Measurements from ENCODE around the gene ETV3L. TPM values are rescaled to one million over a fixed set of nuclear protein-coding genes. Genes with fewer than 3 reads are reported as not detected.

Gene ETV3L
- total RNA-seq, 1 experiment from 2014 or later = not detected

GRCh38 chr1:157113106-157113505 is 13.5 kb upstream of the ETV3L start:
- Histone ChIP-seq H3K27me3 (ENCODE audit: insufficient read depth, low read length) (peaks cover 8% of the 10 kb centered on the region; the same call in 1 of the 2 replicates), H3K36me3 (ENCODE audit: control insufficient read depth in 1 of 2, insufficient read depth in 2 of 2, low read length in 2 of 2) (no peaks in the 10 kb centered on the region), H3K9me3 (ENCODE audit: control insufficient read depth in 1 of 2, insufficient read depth in 1 of 2, low read depth in 1 of 2, low read length in 2 of 2) (no peaks in the 10 kb centered on the region), H3K79me2 (ENCODE audit: insufficient read depth, low read length) (no peaks in the 10 kb centered on the region), H3K9me2 (ENCODE audit: insufficient read depth) (no peaks in the 10 kb centered on the region), H3K4me2 (ENCODE audit: low read length) (no peak overlapping the region), H3K4me3 (replicated peaks in 1 of 2; ENCODE audit: low read depth in 1 of 2, low read length in 2 of 2) (no peak overlapping the region), H4K20me1 (ENCODE audit: insufficient read depth) (no peaks in the 10 kb centered on the region), H2AFZ (ENCODE audit: low read depth, low read length, poor library complexity, severe bottlenecking) (no peak overlapping the region), H3K27ac (ENCODE audit: low read depth, low read length) (no peak overlapping the region), H3K9ac (ENCODE audit: low read length) (no peak overlapping the region), H3K4me1 (ENCODE audit: control insufficient read depth in 1 of 2, insufficient read depth in 2 of 2, low read length in 2 of 2) (no peaks in the 10 kb centered on the region)
- RAD21 ChIA-PET (ENCODE audit: low non-redundant PET in 1 of 2, low total read pairs in 2 of 2, uncharacterized antibody in 2 of 2, unreplicated experiment in 2 of 2) = no interaction called here
- CTCF ChIA-PET = no interaction called here
- POLR2A ChIA-PET = no interaction called here
- TF ChIP-seq SRF (IDR thresholded peaks at IDR 0.05; ENCODE audit: low read depth) = no peak
- no peak for TF ChIP-seq POLR2AphosphoS5 (IDR thresholded peaks at IDR 0.05; ENCODE audit: low read depth, low read length)
- no peak for TF ChIP-seq EZH2phosphoT487 (IDR thresholded peaks at IDR 0.05; ENCODE audit: borderline replicate concordance)
- no peak for ATAC-seq
- BruUV-seq (replicated peaks) = no TSS peak
- no peak for DNase-seq (ENCODE audit: low read depth, low spot score)
- intact Hi-C loops (cut with micrococcal nuclease) = no loop called here

DNA sequence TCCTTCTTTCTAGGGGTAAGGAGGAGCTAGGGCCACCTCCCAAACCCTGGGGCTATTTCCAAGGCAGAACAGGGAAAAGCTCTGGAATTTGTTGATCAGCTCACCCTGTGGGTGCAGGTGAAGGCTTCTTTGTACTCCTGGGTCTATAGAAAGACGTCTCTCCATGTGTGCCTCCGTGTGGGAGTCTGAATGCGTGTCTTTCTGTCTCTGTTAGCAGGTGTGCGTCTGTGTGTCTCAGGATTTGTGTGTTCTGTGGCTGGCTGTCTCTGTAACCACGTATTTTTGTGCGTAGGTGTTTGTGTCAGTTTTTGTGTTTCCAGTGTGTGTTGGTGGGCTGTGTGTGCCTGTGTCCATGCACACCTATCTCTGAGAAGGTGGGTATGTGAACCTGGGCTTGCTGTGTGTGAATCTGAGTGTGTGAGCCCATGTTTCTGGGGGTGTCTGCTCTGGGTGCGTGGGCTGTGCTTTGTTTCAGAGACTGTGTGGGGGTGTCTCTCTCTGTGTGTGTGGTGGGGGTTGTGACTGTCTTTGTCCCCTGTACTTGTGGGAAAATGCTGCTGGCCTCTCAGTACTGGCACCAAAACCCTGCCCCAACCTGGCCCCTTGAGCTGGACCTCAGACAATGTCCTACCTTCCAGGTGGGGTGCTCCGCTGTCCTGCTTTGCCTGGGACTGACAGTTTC is 12.7 kb upstream of the ETV3L start:
- ATAC-seq = no peak
- CTCF ChIA-PET = interaction anchor here (0.7 kb wide), 1 partner anchor 44 kb away, joined by 3 read pairs; no protein-coding TSS in a partner anchor
- H2AFZ ChIP-seq (ENCODE audit: low read depth, low read length, poor library complexity, severe bottlenecking) = no peak overlapping the region
- TF ChIP-seq, protein P1, sequence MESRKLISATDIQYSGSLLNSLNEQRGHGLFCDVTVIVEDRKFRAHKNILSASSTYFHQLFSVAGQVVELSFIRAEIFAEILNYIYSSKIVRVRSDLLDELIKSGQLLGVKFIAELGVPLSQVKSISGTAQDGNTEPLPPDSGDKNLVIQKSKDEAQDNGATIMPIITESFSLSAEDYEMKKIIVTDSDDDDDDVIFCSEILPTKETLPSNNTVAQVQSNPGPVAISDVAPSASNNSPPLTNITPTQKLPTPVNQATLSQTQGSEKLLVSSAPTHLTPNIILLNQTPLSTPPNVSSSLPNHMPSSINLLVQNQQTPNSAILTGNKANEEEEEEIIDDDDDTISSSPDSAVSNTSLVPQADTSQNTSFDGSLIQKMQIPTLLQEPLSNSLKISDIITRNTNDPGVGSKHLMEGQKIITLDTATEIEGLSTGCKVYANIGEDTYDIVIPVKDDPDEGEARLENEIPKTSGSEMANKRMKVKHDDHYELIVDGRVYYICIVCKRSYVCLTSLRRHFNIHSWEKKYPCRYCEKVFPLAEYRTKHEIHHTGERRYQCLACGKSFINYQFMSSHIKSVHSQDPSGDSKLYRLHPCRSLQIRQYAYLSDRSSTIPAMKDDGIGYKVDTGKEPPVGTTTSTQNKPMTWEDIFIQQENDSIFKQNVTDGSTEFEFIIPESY (IDR thresholded peaks at IDR 0.05; ENCODE audit: extremely low read depth, insufficient replicate concordance, low read length) = no peak
- TF ChIP-seq POLR2A (IDR thresholded peaks at IDR 0.05; ENCODE audit: borderline replicate concordance, extremely low read depth, insufficient read depth, insufficient read length) (no peak), TCF7L2 (IDR thresholded peaks at IDR 0.05; ENCODE audit: borderline replicate concordance, extremely low read depth, insufficient read depth, insufficient read length) (no peak), JUND (IDR thresholded peaks at IDR 0.05) (no peak), SIN3A (IDR thresholded peaks at IDR 0.05; ENCODE audit: low read depth) (no peak), RAD21 (IDR thresholded peaks at IDR 0.05; ENCODE audit: low read depth) (no peak), ELF1 (IDR thresholded peaks at IDR 0.05; ENCODE audit: borderline replicate concordance, low read depth) (no peak), ZFX (IDR thresholded peaks at IDR 0.05) (no peak), CEBPB (IDR thresholded peaks at IDR 0.05; ENCODE audit: low read depth) (no peak), ZNF274 (IDR thresholded peaks at IDR 0.05; ENCODE audit: low read depth, low read length) (no peak), ATF3 (IDR thresholded peaks at IDR 0.05) (no peak), YY1 (IDR thresholded peaks at IDR 0.05; ENCODE audit: extremely low read depth, insufficient replicate concordance, low read depth, low read length) (no peak)
- TF ChIP-seq, protein P2, sequence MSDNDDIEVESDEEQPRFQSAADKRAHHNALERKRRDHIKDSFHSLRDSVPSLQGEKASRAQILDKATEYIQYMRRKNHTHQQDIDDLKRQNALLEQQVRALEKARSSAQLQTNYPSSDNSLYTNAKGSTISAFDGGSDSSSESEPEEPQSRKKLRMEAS (IDR thresholded peaks at IDR 0.05) = no peak
- TF ChIP-seq, protein P3, sequence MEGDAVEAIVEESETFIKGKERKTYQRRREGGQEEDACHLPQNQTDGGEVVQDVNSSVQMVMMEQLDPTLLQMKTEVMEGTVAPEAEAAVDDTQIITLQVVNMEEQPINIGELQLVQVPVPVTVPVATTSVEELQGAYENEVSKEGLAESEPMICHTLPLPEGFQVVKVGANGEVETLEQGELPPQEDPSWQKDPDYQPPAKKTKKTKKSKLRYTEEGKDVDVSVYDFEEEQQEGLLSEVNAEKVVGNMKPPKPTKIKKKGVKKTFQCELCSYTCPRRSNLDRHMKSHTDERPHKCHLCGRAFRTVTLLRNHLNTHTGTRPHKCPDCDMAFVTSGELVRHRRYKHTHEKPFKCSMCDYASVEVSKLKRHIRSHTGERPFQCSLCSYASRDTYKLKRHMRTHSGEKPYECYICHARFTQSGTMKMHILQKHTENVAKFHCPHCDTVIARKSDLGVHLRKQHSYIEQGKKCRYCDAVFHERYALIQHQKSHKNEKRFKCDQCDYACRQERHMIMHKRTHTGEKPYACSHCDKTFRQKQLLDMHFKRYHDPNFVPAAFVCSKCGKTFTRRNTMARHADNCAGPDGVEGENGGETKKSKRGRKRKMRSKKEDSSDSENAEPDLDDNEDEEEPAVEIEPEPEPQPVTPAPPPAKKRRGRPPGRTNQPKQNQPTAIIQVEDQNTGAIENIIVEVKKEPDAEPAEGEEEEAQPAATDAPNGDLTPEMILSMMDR (IDR thresholded peaks at IDR 0.05 in 2 of 3, conservative IDR thresholded peaks at IDR 0.05 in 1 of 3; ENCODE audit: borderline replicate concordance in 1 of 3, insufficient read depth in 1 of 3, low read depth in 2 of 3, low read length in 2 of 3) = no peak

More for the DNA sequence above, 12.7 kb upstream of the ETV3L start:
- POLR2A ChIA-PET = no interaction called here
- DNase-seq (ENCODE audit: low read depth, low spot score) = no peak
- no peaks in the 10 kb centered on the region for H3K9me2 ChIP-seq (ENCODE audit: insufficient read depth)
- RAD21 ChIA-PET (ENCODE audit: low non-redundant PET in 1 of 2, low total read pairs in 2 of 2, uncharacterized antibody in 2 of 2, unreplicated experiment in 2 of 2) = no interaction called here
- H3K36me3 ChIP-seq (ENCODE audit: control insufficient read depth in 1 of 2, insufficient read depth in 2 of 2, low read length in 2 of 2) = no peaks in the 10 kb centered on the region
- no peaks in the 10 kb centered on the region for H3K4me1 ChIP-seq (ENCODE audit: control insufficient read depth in 1 of 2, insufficient read depth in 2 of 2, low read length in 2 of 2)
- H3K4me3 ChIP-seq (replicated peaks in 1 of 2; ENCODE audit: low read depth in 1 of 2, low read length in 2 of 2) = no peak overlapping the region
- intact Hi-C loops (cut with micrococcal nuclease) = no loop called here
- H3K9ac ChIP-seq (ENCODE audit: low read length) = no peak overlapping the region
- BruUV-seq (replicated peaks) = no TSS peak
- no peaks in the 10 kb centered on the region for H4K20me1 ChIP-seq (ENCODE audit: insufficient read depth)
- H3K27me3 ChIP-seq (ENCODE audit: insufficient read depth, low read length) = peaks cover 14% of the 10 kb centered on the region; the same call in 1 of the 2 replicates
- no peak overlapping the region for H3K27ac ChIP-seq (ENCODE audit: low read depth, low read length)
- H3K4me2 ChIP-seq (ENCODE audit: low read length) = no peak overlapping the region
- H3K79me2 ChIP-seq (ENCODE audit: insufficient read depth, low read length) = no peaks in the 10 kb centered on the region
- H3K9me3 ChIP-seq (ENCODE audit: control insufficient read depth in 1 of 2, insufficient read depth in 1 of 2, low read depth in 1 of 2, low read length in 2 of 2) = no peaks in the 10 kb centered on the region

Measured in HCT116 (cell line).